Liver (tissue), 3 donors: ENCODE results near the gene KLHDC10.

Experiments
- EGR1 ChIP-seq, 2 donors: IDR thresholded peaks; 2 replicates each; pipeline ENCODE4 v1.6.1; 2016 to 2018; ENCODE audit warnings: antibody characterized with exemption in 2 of 2, low read depth in 2 of 2
- FOXA1 ChIP-seq: IDR thresholded peaks from 2 replicates; pipeline ENCODE4 v1.6.1; 2016; ENCODE audit warnings: antibody characterized with exemption
- JUND ChIP-seq, 2 donors: IDR thresholded peaks; 2 replicates each; pipeline ENCODE4 v1.6.1; 2016; ENCODE audit warnings: antibody characterized with exemption in 2 of 2
- RAD21 ChIP-seq, 2 donors: IDR thresholded peaks; 2 replicates each; pipeline ENCODE4 v1.6.1; 2016; ENCODE audit warnings: antibody characterized with exemption in 2 of 2, mild to moderate bottlenecking in 2 of 2
- SP1 ChIP-seq: IDR thresholded peaks from 2 replicates; pipeline ENCODE4 v1.6.1; 2018; ENCODE audit warnings: antibody characterized with exemption, mild to moderate bottlenecking
- TAF1 ChIP-seq: conservative IDR thresholded peaks from 2 replicates; pipeline ENCODE4 v1.6.1; 2016; ENCODE audit warnings: antibody characterized with exemption, mild to moderate bottlenecking
- YY1 ChIP-seq: IDR thresholded peaks from 2 replicates; pipeline ENCODE4 v1.6.1; 2016; ENCODE audit warnings: antibody characterized with exemption, mild to moderate bottlenecking
- TF ChIP-seq, protein P1 (sequence below): fragments of 150-350 bp; IDR thresholded peaks from 2 replicates; pipeline ENCODE4 v1.5.1; 2017; ENCODE audit warnings: improper control_type of control experiment, low read depth, low read length; ENCODE audit not compliant: missing input control
- TF ChIP-seq, protein P2 (sequence below): IDR thresholded peaks from 2 replicates; pipeline ENCODE4 v1.6.1; 2016; ENCODE audit warnings: antibody characterized with exemption, mild to moderate bottlenecking
- TF ChIP-seq, protein P3 (sequence below): IDR thresholded peaks from 2 replicates; pipeline ENCODE4 v1.6.1; 2016; ENCODE audit warnings: antibody characterized with exemption
- TF ChIP-seq, protein P4 (sequence below): IDR thresholded peaks from 2 replicates; pipeline ENCODE4 v1.6.1; 2016; ENCODE audit warnings: antibody characterized with exemption
- donor health status: healthy.
- donor health status: healthy.

DNA sequence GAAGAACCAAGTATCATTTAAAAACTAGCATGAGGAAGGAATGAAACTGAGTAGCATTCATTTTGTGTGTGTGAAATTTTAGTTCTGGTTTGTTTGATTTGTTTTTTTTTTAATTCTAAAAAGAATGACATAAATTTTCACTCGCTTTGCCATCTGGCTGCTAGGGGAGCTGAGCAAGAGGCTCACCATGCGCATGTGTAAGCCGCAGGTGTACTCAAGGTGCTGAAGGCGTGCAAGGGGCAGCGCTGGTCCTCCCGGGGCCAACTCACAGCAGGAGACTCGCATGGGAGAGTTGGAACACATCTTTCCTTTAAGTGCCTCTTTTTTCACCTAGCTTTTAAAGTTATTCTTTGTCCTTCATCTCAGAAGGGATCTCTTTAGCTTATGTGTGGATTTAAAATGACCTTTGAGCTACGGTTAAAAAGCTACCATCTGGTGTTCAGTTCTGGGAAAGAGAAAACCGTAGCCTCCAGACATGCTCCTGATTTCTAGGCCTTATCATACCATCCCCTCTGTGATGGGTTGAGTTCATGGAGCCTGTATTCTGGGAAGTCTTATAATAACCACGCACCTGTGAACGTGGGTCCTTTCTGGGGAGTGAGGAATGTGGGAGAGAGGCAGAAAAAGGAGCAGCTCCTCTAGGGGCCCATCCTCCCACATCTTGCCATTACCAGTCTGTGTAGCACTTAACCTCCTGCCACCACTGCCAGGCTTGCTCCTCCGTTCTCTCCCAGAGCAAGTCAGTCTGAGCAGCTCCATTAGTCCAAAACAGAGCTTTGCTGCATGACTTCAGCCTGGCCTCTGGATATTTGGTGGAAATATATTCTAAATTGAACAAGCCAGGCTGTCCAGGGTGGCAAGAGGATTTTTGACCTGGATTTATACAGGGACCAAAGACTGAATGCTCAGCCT is 61.9 kb downstream of the KLHDC10 start:
- no peak for TF ChIP-seq RAD21 (IDR thresholded peaks at IDR 0.05)
- TF ChIP-seq YY1 = no peak
- TF ChIP-seq, protein P1, sequence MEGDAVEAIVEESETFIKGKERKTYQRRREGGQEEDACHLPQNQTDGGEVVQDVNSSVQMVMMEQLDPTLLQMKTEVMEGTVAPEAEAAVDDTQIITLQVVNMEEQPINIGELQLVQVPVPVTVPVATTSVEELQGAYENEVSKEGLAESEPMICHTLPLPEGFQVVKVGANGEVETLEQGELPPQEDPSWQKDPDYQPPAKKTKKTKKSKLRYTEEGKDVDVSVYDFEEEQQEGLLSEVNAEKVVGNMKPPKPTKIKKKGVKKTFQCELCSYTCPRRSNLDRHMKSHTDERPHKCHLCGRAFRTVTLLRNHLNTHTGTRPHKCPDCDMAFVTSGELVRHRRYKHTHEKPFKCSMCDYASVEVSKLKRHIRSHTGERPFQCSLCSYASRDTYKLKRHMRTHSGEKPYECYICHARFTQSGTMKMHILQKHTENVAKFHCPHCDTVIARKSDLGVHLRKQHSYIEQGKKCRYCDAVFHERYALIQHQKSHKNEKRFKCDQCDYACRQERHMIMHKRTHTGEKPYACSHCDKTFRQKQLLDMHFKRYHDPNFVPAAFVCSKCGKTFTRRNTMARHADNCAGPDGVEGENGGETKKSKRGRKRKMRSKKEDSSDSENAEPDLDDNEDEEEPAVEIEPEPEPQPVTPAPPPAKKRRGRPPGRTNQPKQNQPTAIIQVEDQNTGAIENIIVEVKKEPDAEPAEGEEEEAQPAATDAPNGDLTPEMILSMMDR = no peak
- TF ChIP-seq, protein P2, sequence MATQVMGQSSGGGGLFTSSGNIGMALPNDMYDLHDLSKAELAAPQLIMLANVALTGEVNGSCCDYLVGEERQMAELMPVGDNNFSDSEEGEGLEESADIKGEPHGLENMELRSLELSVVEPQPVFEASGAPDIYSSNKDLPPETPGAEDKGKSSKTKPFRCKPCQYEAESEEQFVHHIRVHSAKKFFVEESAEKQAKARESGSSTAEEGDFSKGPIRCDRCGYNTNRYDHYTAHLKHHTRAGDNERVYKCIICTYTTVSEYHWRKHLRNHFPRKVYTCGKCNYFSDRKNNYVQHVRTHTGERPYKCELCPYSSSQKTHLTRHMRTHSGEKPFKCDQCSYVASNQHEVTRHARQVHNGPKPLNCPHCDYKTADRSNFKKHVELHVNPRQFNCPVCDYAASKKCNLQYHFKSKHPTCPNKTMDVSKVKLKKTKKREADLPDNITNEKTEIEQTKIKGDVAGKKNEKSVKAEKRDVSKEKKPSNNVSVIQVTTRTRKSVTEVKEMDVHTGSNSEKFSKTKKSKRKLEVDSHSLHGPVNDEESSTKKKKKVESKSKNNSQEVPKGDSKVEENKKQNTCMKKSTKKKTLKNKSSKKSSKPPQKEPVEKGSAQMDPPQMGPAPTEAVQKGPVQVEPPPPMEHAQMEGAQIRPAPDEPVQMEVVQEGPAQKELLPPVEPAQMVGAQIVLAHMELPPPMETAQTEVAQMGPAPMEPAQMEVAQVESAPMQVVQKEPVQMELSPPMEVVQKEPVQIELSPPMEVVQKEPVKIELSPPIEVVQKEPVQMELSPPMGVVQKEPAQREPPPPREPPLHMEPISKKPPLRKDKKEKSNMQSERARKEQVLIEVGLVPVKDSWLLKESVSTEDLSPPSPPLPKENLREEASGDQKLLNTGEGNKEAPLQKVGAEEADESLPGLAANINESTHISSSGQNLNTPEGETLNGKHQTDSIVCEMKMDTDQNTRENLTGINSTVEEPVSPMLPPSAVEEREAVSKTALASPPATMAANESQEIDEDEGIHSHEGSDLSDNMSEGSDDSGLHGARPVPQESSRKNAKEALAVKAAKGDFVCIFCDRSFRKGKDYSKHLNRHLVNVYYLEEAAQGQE = no peak
- no peak for TF ChIP-seq TAF1
- no peak for TF ChIP-seq FOXA1
- no peak for TF ChIP-seq EGR1 (IDR thresholded peaks at IDR 0.05; ENCODE audit: low read depth in 2 of 2)
- TF ChIP-seq, protein P3, sequence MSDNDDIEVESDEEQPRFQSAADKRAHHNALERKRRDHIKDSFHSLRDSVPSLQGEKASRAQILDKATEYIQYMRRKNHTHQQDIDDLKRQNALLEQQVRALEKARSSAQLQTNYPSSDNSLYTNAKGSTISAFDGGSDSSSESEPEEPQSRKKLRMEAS = no peak
- TF ChIP-seq, protein P4, sequence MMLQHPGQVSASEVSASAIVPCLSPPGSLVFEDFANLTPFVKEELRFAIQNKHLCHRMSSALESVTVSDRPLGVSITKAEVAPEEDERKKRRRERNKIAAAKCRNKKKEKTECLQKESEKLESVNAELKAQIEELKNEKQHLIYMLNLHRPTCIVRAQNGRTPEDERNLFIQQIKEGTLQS = no peak
- TF ChIP-seq SP1 = no peak
- TF ChIP-seq JUND (IDR thresholded peaks at IDR 0.05) = no peak
